ENCODE results near the gene SH2B3.

SH2B3 gene

GRCh38 chr12:111405859-111406473 is at the start of gene SH2B3:
TSS of gene SH2B3 (plus strand) at chr12:111405923. CDS start at chr12:111418146, 12,223 bp downstream.
- Mint-ChIP-seq H3K27ac (peak within 1 kb of the TSS; percentile 93), H3K4me1 (ENCODE audit: low read depth) (peaks cover 47% of the 10 kb centered on the region)

GRCh38 chr12:111359231-111359913 is 46.4 kb upstream of the SH2B3 start:
- peaks cover 9% of the 10 kb centered on the region for H3K27me3 Mint-ChIP-seq (ENCODE audit: low read depth)
- H3K9me3 Mint-ChIP-seq, result no peaks in the 10 kb centered on the region
- H3K36me3 Mint-ChIP-seq (ENCODE audit: low read depth), result no peaks in the 10 kb centered on the region
- no peak overlapping the region for H3K4me3 Mint-ChIP-seq
- H3K27ac Mint-ChIP-seq, result no peak overlapping the region
- peaks cover 9% of the 10 kb centered on the region for H3K4me1 Mint-ChIP-seq (ENCODE audit: low read depth)

More at GRCh38 chr12:111405859-111406473, at the start of gene SH2B3:
- Mint-ChIP-seq H3K4me3 (peak within 1 kb of the TSS; percentile 92), H3K9me3 (no peaks in the 10 kb centered on the region), H3K36me3 (ENCODE audit: low read depth) (peaks cover 3% of the 10 kb centered on the region), H3K27me3 (ENCODE audit: low read depth) (peaks cover 4% of the 10 kb centered on the region)

- Mint-ChIP-seq H3K9me3 (no peaks in the 10 kb centered on the region), H3K27me3 (ENCODE audit: low read depth) (peaks cover 9% of the 10 kb centered on the region), H3K27ac (no peak overlapping the region), H3K4me3 (no peak overlapping the region), H3K36me3 (ENCODE audit: low read depth) (no peaks in the 10 kb centered on the region), H3K4me1 (ENCODE audit: low read depth) (peaks cover 9% of the 10 kb centered on the region)
These were observed 45.8 kb upstream of the SH2B3 start for GRCh38 chr12:111359914-111360276.

- H3K27ac Mint-ChIP-seq, result no peak overlapping the region
- H3K4me3 Mint-ChIP-seq, result no peak overlapping the region
- H3K27me3 Mint-ChIP-seq (ENCODE audit: low read depth), result peaks cover 9% of the 10 kb centered on the region
- H3K4me1 Mint-ChIP-seq (ENCODE audit: low read depth), result peaks cover 9% of the 10 kb centered on the region
- no peaks in the 10 kb centered on the region for H3K9me3 Mint-ChIP-seq
- H3K36me3 Mint-ChIP-seq (ENCODE audit: low read depth), result no peaks in the 10 kb centered on the region
These were observed 45.3 kb upstream of the SH2B3 start for GRCh38 chr12:111360325-111360930.

- no peak overlapping the region for H3K27ac Mint-ChIP-seq
- H3K27me3 Mint-ChIP-seq (ENCODE audit: low read depth), result peaks cover 9% of the 10 kb centered on the region
- H3K4me3 Mint-ChIP-seq, result no peak overlapping the region
- H3K4me1 Mint-ChIP-seq (ENCODE audit: low read depth), result peaks cover 9% of the 10 kb centered on the region
- H3K36me3 Mint-ChIP-seq (ENCODE audit: low read depth), result no peaks in the 10 kb centered on the region
- H3K9me3 Mint-ChIP-seq, result no peaks in the 10 kb centered on the region
These were observed 44.5 kb upstream of the SH2B3 start for GRCh38 chr12:111361073-111361716.

- Mint-ChIP-seq H3K27me3 (ENCODE audit: low read depth) (peaks cover 10% of the 10 kb centered on the region), H3K27ac (no peak overlapping the region), H3K36me3 (ENCODE audit: low read depth) (no peaks in the 10 kb centered on the region), H3K4me1 (ENCODE audit: low read depth) (peaks cover 9% of the 10 kb centered on the region), H3K9me3 (no peaks in the 10 kb centered on the region), H3K4me3 (no peak overlapping the region)
These were observed 43.8 kb upstream of the SH2B3 start for GRCh38 chr12:111361717-111362576.

- Mint-ChIP-seq H3K4me1 (ENCODE audit: low read depth) (peaks cover 10% of the 10 kb centered on the region), H3K9me3 (no peaks in the 10 kb centered on the region), H3K27me3 (ENCODE audit: low read depth) (peaks cover 13% of the 10 kb centered on the region), H3K27ac (no peak overlapping the region), H3K36me3 (ENCODE audit: low read depth) (no peaks in the 10 kb centered on the region), H3K4me3 (no peak overlapping the region)
These were observed 42.8 kb upstream of the SH2B3 start for GRCh38 chr12:111362687-111363475.

GRCh38 chr12:111363578-111363977 is 42.1 kb upstream of the SH2B3 start:
- no peak overlapping the region for H3K4me3 Mint-ChIP-seq
- peaks cover 13% of the 10 kb centered on the region for H3K4me1 Mint-ChIP-seq (ENCODE audit: low read depth)
- no peaks in the 10 kb centered on the region for H3K36me3 Mint-ChIP-seq (ENCODE audit: low read depth)
- peaks cover 16% of the 10 kb centered on the region for H3K27me3 Mint-ChIP-seq (ENCODE audit: low read depth)
- H3K27ac Mint-ChIP-seq, result no peak overlapping the region
- H3K9me3 Mint-ChIP-seq, result no peaks in the 10 kb centered on the region

GRCh38 chr12:111366075-111366474 is 39.6 kb upstream of the SH2B3 start:
- Mint-ChIP-seq H3K4me3 (no peak overlapping the region), H3K36me3 (ENCODE audit: low read depth) (no peaks in the 10 kb centered on the region), H3K27ac (no peak overlapping the region), H3K4me1 (ENCODE audit: low read depth) (peaks cover 10% of the 10 kb centered on the region), H3K27me3 (ENCODE audit: low read depth) (peaks cover 8% of the 10 kb centered on the region), H3K9me3 (no peaks in the 10 kb centered on the region)

GRCh38 chr12:111366583-111366982 is 39.1 kb upstream of the SH2B3 start:
- Mint-ChIP-seq H3K27me3 (ENCODE audit: low read depth) (peaks cover 10% of the 10 kb centered on the region), H3K9me3 (no peaks in the 10 kb centered on the region), H3K4me1 (ENCODE audit: low read depth) (peaks cover 10% of the 10 kb centered on the region), H3K36me3 (ENCODE audit: low read depth) (no peaks in the 10 kb centered on the region), H3K27ac (no peak overlapping the region), H3K4me3 (no peak overlapping the region)

GRCh38 chr12:111367661-111368221 is 38.0 kb upstream of the SH2B3 start:
- peaks cover 10% of the 10 kb centered on the region for H3K4me1 Mint-ChIP-seq (ENCODE audit: low read depth)
- H3K36me3 Mint-ChIP-seq (ENCODE audit: low read depth), result no peaks in the 10 kb centered on the region
- H3K27me3 Mint-ChIP-seq (ENCODE audit: low read depth), result peaks cover 14% of the 10 kb centered on the region
- H3K4me3 Mint-ChIP-seq, result no peak overlapping the region
- no peaks in the 10 kb centered on the region for H3K9me3 Mint-ChIP-seq
- no peak overlapping the region for H3K27ac Mint-ChIP-seq

- Mint-ChIP-seq H3K27ac (no peak overlapping the region), H3K9me3 (no peaks in the 10 kb centered on the region)
These were observed 37.4 kb upstream of the SH2B3 start for GRCh38 chr12:111368291-111368787.

More at GRCh38 chr12:111368291-111368787, 37.4 kb upstream of the SH2B3 start:
- H3K4me3 Mint-ChIP-seq, result peak overlapping the region; percentile 64
- no peaks in the 10 kb centered on the region for H3K36me3 Mint-ChIP-seq (ENCODE audit: low read depth)
- peaks cover 10% of the 10 kb centered on the region for H3K4me1 Mint-ChIP-seq (ENCODE audit: low read depth)
- H3K27me3 Mint-ChIP-seq (ENCODE audit: low read depth), result peaks cover 17% of the 10 kb centered on the region
